H9 (cell line): ENCODE measurements around the gene ACAP3. TPM values are rescaled to one million over a fixed set of nuclear protein-coding genes. Genes with fewer than 3 reads are reported as not detected.

Experiments
- DNase-seq: peaks from one replicate; pipeline ENCODE4 v3.0.0-alpha.2; 2017
- H2AFZ ChIP-seq: one replicate; pipeline ENCODE4 v1.6.1; 2013; ENCODE audit warnings: mild to moderate bottlenecking, low read length, control low read depth, moderate library complexity
- H2AK5ac ChIP-seq: 2 replicates; pipeline ENCODE4 v1.6.1; 2013; ENCODE audit warnings: low read length, control low read depth, mixed read lengths; ENCODE audit not compliant: insufficient read length
- H2BK120ac ChIP-seq: one replicate; pipeline ENCODE4 v1.6.1; 2013; ENCODE audit warnings: low read depth, mild to moderate bottlenecking, low read length, control low read depth, inconsistent platforms; ENCODE audit not compliant: poor library complexity, severe bottlenecking
- H2BK12ac ChIP-seq: 2 replicates; pipeline ENCODE4 v1.6.1; 2013; ENCODE audit warnings: low read length, control low read depth, mixed read lengths, low read depth; ENCODE audit not compliant: insufficient read length
- H2BK15ac ChIP-seq: 2 replicates; pipeline ENCODE4 v1.6.1; 2013; ENCODE audit warnings: low read depth, low read length, control low read depth
- H2BK20ac ChIP-seq: one replicate; pipeline ENCODE4 v1.6.1; 2013; ENCODE audit warnings: low read depth, mild to moderate bottlenecking, low read length, control low read depth, inconsistent platforms; ENCODE audit not compliant: poor library complexity, severe bottlenecking
- H2BK5ac ChIP-seq: 2 replicates; pipeline ENCODE4 v1.6.1; 2013; ENCODE audit warnings: low read length, control low read depth, mixed read lengths; ENCODE audit not compliant: insufficient read length
- H3K14ac ChIP-seq: 2 replicates; pipeline ENCODE4 v1.6.1; 2013; ENCODE audit warnings: low read length, control low read depth; ENCODE audit not compliant: insufficient read depth
- H3K18ac ChIP-seq: 2 replicates; pipeline ENCODE4 v1.6.1; 2013; ENCODE audit warnings: low read depth, mild to moderate bottlenecking, mixed read lengths, low read length, control low read depth; ENCODE audit not compliant: insufficient read length
- H3K23ac ChIP-seq: 2 replicates; pipeline ENCODE4 v1.6.1; 2013; ENCODE audit warnings: low read length, control low read depth, mixed read lengths, low read depth; ENCODE audit not compliant: insufficient read length
- H3K23me2 ChIP-seq: 2 replicates; pipeline ENCODE4 v1.6.1; 2013; ENCODE audit warnings: low read depth, mild to moderate bottlenecking, mixed read lengths, low read length, control low read depth; ENCODE audit not compliant: insufficient read length, poor library complexity, severe bottlenecking
- H3K27ac ChIP-seq: 2 replicates; pipeline ENCODE4 v1.5.1; 2013; ENCODE audit warnings: low read length, control low read depth, mixed read lengths, low read depth; ENCODE audit not compliant: insufficient read length
- H3K27me3 ChIP-seq: 2 replicates; pipeline ENCODE4 v1.6.1; 2013; ENCODE audit warnings: low read length, control low read depth, inconsistent platforms; ENCODE audit not compliant: insufficient read depth
- H3K4ac ChIP-seq: 2 replicates; pipeline ENCODE4 v1.6.1; 2013; ENCODE audit warnings: low read depth, mild to moderate bottlenecking, control low read depth, inconsistent platforms, low read length, moderate library complexity
- H3K4me1 ChIP-seq: 2 replicates; pipeline ENCODE4 v1.6.1; 2013; ENCODE audit warnings: low read length, control low read depth, inconsistent platforms; ENCODE audit not compliant: insufficient read depth
- H3K4me2 ChIP-seq: 2 replicates; pipeline ENCODE4 v1.6.1; 2013; ENCODE audit warnings: low read length, control low read depth, mixed read lengths; ENCODE audit not compliant: insufficient read length, insufficient read depth
- H3K56ac ChIP-seq: 2 replicates; pipeline ENCODE4 v1.6.1; 2013; ENCODE audit warnings: low read depth, mild to moderate bottlenecking, mixed read lengths, low read length, control low read depth; ENCODE audit not compliant: insufficient read length
- H3K79me1 ChIP-seq: 2 replicates; pipeline ENCODE4 v1.6.1; 2013; ENCODE audit warnings: low read depth, mild to moderate bottlenecking, moderate library complexity, low read length, control low read depth, inconsistent platforms; ENCODE audit not compliant: insufficient read depth, poor library complexity, severe bottlenecking
- H3K79me2 ChIP-seq: 2 replicates; pipeline ENCODE4 v1.6.1; 2013; ENCODE audit warnings: low read length, control low read depth, inconsistent platforms; ENCODE audit not compliant: insufficient read depth
- H3K9ac ChIP-seq: 2 replicates; pipeline ENCODE4 v1.6.1; 2013; ENCODE audit warnings: low read length, control low read depth, mixed read lengths; ENCODE audit not compliant: insufficient read length; ENCODE audit errors: extremely low read depth
- H3K9me3 ChIP-seq: one replicate; pipeline ENCODE4 v1.6.1; 2013; ENCODE audit warnings: low read depth, low read length, inconsistent platforms; ENCODE audit not compliant: control insufficient read depth
- H3T11ph ChIP-seq: one replicate; pipeline ENCODE4 v1.6.1; 2013; ENCODE audit warnings: mild to moderate bottlenecking, low read length, control low read depth, inconsistent platforms
- H4K20me1 ChIP-seq: one replicate; pipeline ENCODE4 v1.6.1; 2013; ENCODE audit not compliant: control insufficient read depth, insufficient read length, insufficient read depth
- H4K5ac ChIP-seq: 2 replicates; pipeline ENCODE4 v1.6.1; 2013; ENCODE audit warnings: low read depth, mild to moderate bottlenecking, mixed read lengths, low read length, control low read depth; ENCODE audit not compliant: insufficient read length
- H4K8ac ChIP-seq: replicated peaks from 2 replicates; pipeline ENCODE4 v1.6.1; 2013; ENCODE audit warnings: low read length, control low read depth, mixed read lengths, low read depth; ENCODE audit not compliant: insufficient read length
- H4K91ac ChIP-seq: 2 replicates; pipeline ENCODE4 v1.6.1; 2013; ENCODE audit warnings: low read depth, mild to moderate bottlenecking, moderate library complexity, mixed read lengths, low read length, control low read depth; ENCODE audit not compliant: insufficient read length
- H3K27ac Mint-ChIP-seq, 3 experiments: 2 replicates in 2 of 3; 3 replicates in 1 of 3; pipeline ENCODE4 v1.8.0; 2020 to 2021; ENCODE audit warnings: mixed read lengths in 3 of 3, mild to moderate bottlenecking in 1 of 3, moderate library complexity in 1 of 3
- H3K27me3 Mint-ChIP-seq: 2 replicates; pipeline ENCODE4 v1.8.0; 2021; ENCODE audit warnings: low read depth, mild to moderate bottlenecking, moderate library complexity, mixed read lengths
- H3K36me3 Mint-ChIP-seq, 3 experiments: 2 replicates in 2 of 3; 3 replicates in 1 of 3; pipeline ENCODE4 v1.8.0; 2020 to 2021; ENCODE audit warnings: low read depth in 3 of 3, mixed read lengths in 3 of 3; ENCODE audit not compliant: insufficient read depth in 1 of 3
- H3K4me1 Mint-ChIP-seq, 2 experiments: 2 replicates each; pipeline ENCODE4 v1.8.0; 2020; ENCODE audit warnings: mixed read lengths in 2 of 2
- H3K4me3 Mint-ChIP-seq, 2 experiments: 2 replicates in 1 of 2; 3 replicates in 1 of 2; pipeline ENCODE4 v1.8.0; 2020 to 2021; ENCODE audit warnings: mild to moderate bottlenecking in 2 of 2, mixed read lengths in 2 of 2, moderate library complexity in 1 of 2
- H3K9me3 Mint-ChIP-seq, 2 experiments: 2 replicates in 1 of 2; 3 replicates in 1 of 2; pipeline ENCODE4 v1.8.0; 2020; ENCODE audit warnings: mild to moderate bottlenecking in 2 of 2, mixed read lengths in 2 of 2, moderate library complexity in 1 of 2
- WGBS: extraction: QIAGEN DNeasy Blood & Tissue Kit; methylation state at CpG from one replicate; pipeline ENCODE4 v1.1.7; 2013; ENCODE audit warnings: missing lambda C conversion rate, low lambda C conversion rate, mixed read lengths; ENCODE audit not compliant: insufficient read length; ENCODE audit errors: extremely low coverage; 5-methylcytosine and 5-hydroxymethylcytosine counted together
- total RNA-seq: library from RNA; stranded (reverse); gene quantifications from 2 replicates; pipeline ENCODE4 v1.2.1, GENCODE V29; 2021
- TF ChIP-seq, protein P1 (sequence below): fragments of 200-600 bp; sonication (generic); conservative IDR thresholded peaks from 3 replicates; pipeline ENCODE4 v1.8.0; 2021; ENCODE audit warnings: antibody characterized with exemption, mild to moderate bottlenecking

The ACAP3 gene
- total RNA-seq, 1 experiment from 2014 or later: 41.4 TPM

DNA sequence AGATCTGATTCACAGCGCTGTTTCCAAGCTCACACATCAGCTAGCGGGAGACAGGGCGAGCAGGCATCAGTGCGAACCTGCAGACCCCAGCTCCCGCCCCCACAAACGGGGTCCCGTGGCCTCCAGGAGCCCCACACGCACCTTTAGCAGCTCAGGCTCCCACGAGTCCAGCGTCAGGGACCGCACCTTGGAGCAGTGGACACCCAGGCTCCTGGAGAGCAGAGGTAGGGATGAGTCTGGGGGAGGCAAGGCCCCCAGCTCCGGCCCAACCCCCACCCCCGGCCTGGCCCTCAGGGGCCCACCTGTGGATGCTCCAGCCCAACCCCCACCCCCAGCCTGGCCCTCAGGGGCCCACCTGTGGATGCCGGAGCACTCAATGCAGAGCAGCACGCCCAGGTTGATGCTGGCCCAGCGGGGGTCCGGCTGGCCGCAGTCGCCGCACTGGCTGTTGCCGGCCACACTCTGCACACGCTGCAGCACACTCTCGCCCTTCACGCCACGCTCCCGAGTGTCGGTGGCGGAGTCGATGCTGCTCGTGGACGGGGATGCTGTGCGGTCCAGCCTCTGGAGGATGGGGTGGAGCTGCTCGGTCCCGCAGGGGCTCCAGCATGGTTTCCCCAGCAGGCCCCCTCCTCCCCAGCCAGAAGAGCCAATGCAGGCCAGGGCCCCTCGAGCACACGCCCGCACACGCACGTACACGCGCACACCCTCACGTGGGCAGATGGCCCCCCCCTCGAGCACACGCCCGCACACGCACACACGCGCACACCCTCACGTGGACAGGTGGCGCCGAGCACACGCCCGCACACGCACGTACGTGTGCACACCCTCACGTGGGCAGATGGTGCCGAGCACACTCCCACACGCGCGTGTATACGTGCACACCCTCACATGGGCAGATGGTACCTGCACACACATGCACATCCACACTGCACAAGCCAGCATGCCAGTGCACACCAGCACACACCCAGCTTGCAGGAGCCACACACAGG is 11.4 kb downstream of the ACAP3 start:
- no peak for DNase-seq
- Histone ChIP-seq H4K20me1 (no peaks in the 10 kb centered on the region), H3K4me2 (no peak overlapping the region), H3K27ac (no peak overlapping the region), H3K4ac (no peak overlapping the region), H4K91ac (no peak overlapping the region), H3K9me3 (no peaks in the 10 kb centered on the region), H3K18ac (no peak overlapping the region), H3K27me3 (no peaks in the 10 kb centered on the region), H3K23ac (no peak overlapping the region), H2BK120ac (no peak overlapping the region), H3K14ac (no peak overlapping the region), H2BK12ac (no peak overlapping the region), H2BK5ac (no peak overlapping the region), H3K9ac (no peak overlapping the region), H2AK5ac (no peak overlapping the region), H3K23me2 (peaks cover 4% of the 10 kb centered on the region), H3K79me1 (no peaks in the 10 kb centered on the region), H2AFZ (no peak overlapping the region), H4K8ac (no peak overlapping the region), H3K4me1 (no peaks in the 10 kb centered on the region), H4K5ac (no peak overlapping the region), H3T11ph (no peak overlapping the region), H3K56ac (no peak overlapping the region), H3K79me2 (no peaks in the 10 kb centered on the region), H2BK15ac (no peak overlapping the region), H2BK20ac (no peak overlapping the region)
- no peaks in the 10 kb centered on the region; the same call in 1 of the 2 replicates for H3K27me3 Mint-ChIP-seq
- peaks cover 0 to 7% of the 10 kb centered on the region in 2 experiments; a peak in 2 of 4 replicates for H3K4me1 Mint-ChIP-seq
- no peak overlapping the region for H3K27ac Mint-ChIP-seq
- no peaks in the 10 kb centered on the region for H3K9me3 Mint-ChIP-seq
- no peaks in the 10 kb centered on the region; a peak in 1 of 7 replicates for H3K36me3 Mint-ChIP-seq
- no peak overlapping the region for H3K4me3 Mint-ChIP-seq
- TF ChIP-seq, protein P1, sequence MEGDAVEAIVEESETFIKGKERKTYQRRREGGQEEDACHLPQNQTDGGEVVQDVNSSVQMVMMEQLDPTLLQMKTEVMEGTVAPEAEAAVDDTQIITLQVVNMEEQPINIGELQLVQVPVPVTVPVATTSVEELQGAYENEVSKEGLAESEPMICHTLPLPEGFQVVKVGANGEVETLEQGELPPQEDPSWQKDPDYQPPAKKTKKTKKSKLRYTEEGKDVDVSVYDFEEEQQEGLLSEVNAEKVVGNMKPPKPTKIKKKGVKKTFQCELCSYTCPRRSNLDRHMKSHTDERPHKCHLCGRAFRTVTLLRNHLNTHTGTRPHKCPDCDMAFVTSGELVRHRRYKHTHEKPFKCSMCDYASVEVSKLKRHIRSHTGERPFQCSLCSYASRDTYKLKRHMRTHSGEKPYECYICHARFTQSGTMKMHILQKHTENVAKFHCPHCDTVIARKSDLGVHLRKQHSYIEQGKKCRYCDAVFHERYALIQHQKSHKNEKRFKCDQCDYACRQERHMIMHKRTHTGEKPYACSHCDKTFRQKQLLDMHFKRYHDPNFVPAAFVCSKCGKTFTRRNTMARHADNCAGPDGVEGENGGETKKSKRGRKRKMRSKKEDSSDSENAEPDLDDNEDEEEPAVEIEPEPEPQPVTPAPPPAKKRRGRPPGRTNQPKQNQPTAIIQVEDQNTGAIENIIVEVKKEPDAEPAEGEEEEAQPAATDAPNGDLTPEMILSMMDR: no peak
- no CpG with 5 or more reads among the region's 62 CpGs for WGBS
